ENCODE measurements around the gene TSC22D1.

TSC22D1 gene

GRCh38 chr13:44609137-44609536 lies 33.0 kb upstream of the TSC22D1 start:
- Histone ChIP-seq H4K20me1 (ENCODE audit: insufficient read depth, low read length) (no peaks in the 10 kb centered on the region), H3K27ac (ENCODE audit: low read length) (no peak overlapping the region), H3K9me2 (replicated peaks; ENCODE audit: insufficient read depth, low read length) (no peaks in the 10 kb centered on the region), H3K4me1 (ENCODE audit: low read length) (no peaks in the 10 kb centered on the region), H3K79me2 (ENCODE audit: low read length) (no peaks in the 10 kb centered on the region), H2AFZ (ENCODE audit: low read length) (no peak overlapping the region), H3K4me2 (ENCODE audit: low read depth, low read length) (no peak overlapping the region), H3K36me3 (replicated peaks; ENCODE audit: insufficient read depth, low read length) (no peaks in the 10 kb centered on the region), H3F3A (ENCODE audit: insufficient read depth, low read length) (no peaks in the 10 kb centered on the region), H3K9me3 (replicated peaks; ENCODE audit: insufficient read depth, low read length) (no peaks in the 10 kb centered on the region), H3K9ac (ENCODE audit: low read length) (no peak overlapping the region), H3K27me3 (replicated peaks; ENCODE audit: insufficient read depth, low read length) (no peaks in the 10 kb centered on the region), H3K4me3 (ENCODE audit: low read length) (no peak overlapping the region)
- TF ChIP-seq CTCF (IDR thresholded peaks at IDR 0.05; ENCODE audit: low read length) (no peak), EZH2phosphoT487 (IDR thresholded peaks at IDR 0.05; ENCODE audit: low read length) (no peak), EZH2 (optimal IDR thresholded peaks at IDR 0.05; ENCODE audit: low read depth, low read length) (no peak)
- no peak for DNase-seq

GRCh38 chr13:44605721-44606120 lies 29.6 kb upstream of the TSC22D1 start:
- no peak overlapping the region for H3K27ac ChIP-seq (ENCODE audit: low read length)
- H3K9me2 ChIP-seq (replicated peaks; ENCODE audit: insufficient read depth, low read length): no peaks in the 10 kb centered on the region
- no peaks in the 10 kb centered on the region for H3K27me3 ChIP-seq (replicated peaks; ENCODE audit: insufficient read depth, low read length)
- no peak overlapping the region for H3K9ac ChIP-seq (ENCODE audit: low read length)
- no peaks in the 10 kb centered on the region for H3K9me3 ChIP-seq (replicated peaks; ENCODE audit: insufficient read depth, low read length)
- no peaks in the 10 kb centered on the region for H3K79me2 ChIP-seq (ENCODE audit: low read length)
- H3K4me1 ChIP-seq (ENCODE audit: low read length): no peaks in the 10 kb centered on the region
- TF ChIP-seq CTCF (IDR thresholded peaks at IDR 0.05; ENCODE audit: low read length): no peak
- TF ChIP-seq EZH2 (optimal IDR thresholded peaks at IDR 0.05; ENCODE audit: low read depth, low read length): no peak
- no peak for TF ChIP-seq EZH2phosphoT487 (IDR thresholded peaks at IDR 0.05; ENCODE audit: low read length)
- no peaks in the 10 kb centered on the region for H4K20me1 ChIP-seq (ENCODE audit: insufficient read depth, low read length)
- H3K4me3 ChIP-seq (ENCODE audit: low read length): no peak overlapping the region
- H3F3A ChIP-seq (ENCODE audit: insufficient read depth, low read length): no peaks in the 10 kb centered on the region
- no peaks in the 10 kb centered on the region for H3K36me3 ChIP-seq (replicated peaks; ENCODE audit: insufficient read depth, low read length)
- no peak overlapping the region for H2AFZ ChIP-seq (ENCODE audit: low read length)
- H3K4me2 ChIP-seq (ENCODE audit: low read depth, low read length): no peak overlapping the region
- DNase-seq: no peak

- Histone ChIP-seq H3K79me2 (ENCODE audit: low read length) (no peaks in the 10 kb centered on the region), H3K4me1 (ENCODE audit: low read length) (no peaks in the 10 kb centered on the region), H4K20me1 (ENCODE audit: insufficient read depth, low read length) (no peaks in the 10 kb centered on the region), H3K9me3 (replicated peaks; ENCODE audit: insufficient read depth, low read length) (no peaks in the 10 kb centered on the region), H3K4me2 (ENCODE audit: low read depth, low read length) (no peak overlapping the region), H3K4me3 (ENCODE audit: low read length) (no peak overlapping the region), H3K27ac (ENCODE audit: low read length) (no peak overlapping the region), H3K9ac (ENCODE audit: low read length) (no peak overlapping the region), H3K9me2 (replicated peaks; ENCODE audit: insufficient read depth, low read length) (no peaks in the 10 kb centered on the region), H2AFZ (ENCODE audit: low read length) (no peak overlapping the region), H3F3A (ENCODE audit: insufficient read depth, low read length) (no peaks in the 10 kb centered on the region), H3K27me3 (replicated peaks; ENCODE audit: insufficient read depth, low read length) (no peaks in the 10 kb centered on the region), H3K36me3 (replicated peaks; ENCODE audit: insufficient read depth, low read length) (no peaks in the 10 kb centered on the region)
- no peak for DNase-seq
- TF ChIP-seq CTCF (IDR thresholded peaks at IDR 0.05; ENCODE audit: low read length) (no peak), EZH2 (optimal IDR thresholded peaks at IDR 0.05; ENCODE audit: low read depth, low read length) (no peak), EZH2phosphoT487 (IDR thresholded peaks at IDR 0.05; ENCODE audit: low read length) (no peak)
Measured at GRCh38 chr13:44605275-44605674, 29.1 kb upstream of the TSC22D1 start.

Data from MM.1S (cell line).